ENCODE measurements around the gene ZNF296.

The ZNF296 gene

GRCh38 chr19:45086480-45086879, 10.2 kb upstream of the ZNF296 start:
- no peak for DNase-seq (ENCODE audit: low read depth)

GRCh38 chr19:45082170-45082569, 5.9 kb upstream of the ZNF296 start:
- no peak for DNase-seq (ENCODE audit: low read depth)

- DNase-seq (ENCODE audit: low read depth), result no peak
Measured at GRCh38 chr19:45079911-45080370, 3.7 kb upstream of the ZNF296 start.

GRCh38 chr19:45079063-45079910, 3.0 kb upstream of the ZNF296 start, which contains the start of gene GEMIN7:
Gene GEMIN7, plus strand, starts transcription at chr19:45079260. Its CDS starts 10,855 bp downstream, at chr19:45090115.
- peak; percentile 65 for DNase-seq (ENCODE audit: low read depth)

GRCh38 chr19:45078390-45079062, 2.2 kb upstream of the ZNF296 start:
- DNase-seq (ENCODE audit: low read depth), result no peak

- DNase-seq (ENCODE audit: low read depth), result no peak
Measured at GRCh38 chr19:45076851-45077730, 813 bp upstream of the ZNF296 start.

- DNase-seq (ENCODE audit: low read depth), result no peak
Measured at GRCh38 chr19:45075301-45076028, 813 bp downstream of the ZNF296 start.

- DNase-seq (ENCODE audit: low read depth), result no peak
Measured at GRCh38 chr19:45074744-45075300, 1.5 kb downstream of the ZNF296 start.

- no peak for DNase-seq (ENCODE audit: low read depth)
Measured at GRCh38 chr19:45071969-45072790, 4.1 kb downstream of the ZNF296 start.

- no peak for DNase-seq (ENCODE audit: low read depth)
Measured at GRCh38 chr19:45071545-45071938, 4.7 kb downstream of the ZNF296 start.

- no peak for DNase-seq (ENCODE audit: low read depth)
Measured at GRCh38 chr19:45070861-45071544, 5.3 kb downstream of the ZNF296 start.

GRCh38 chr19:45070214-45070613, 6.1 kb downstream of the ZNF296 start:
- no peak for DNase-seq (ENCODE audit: low read depth)

- no peak for DNase-seq (ENCODE audit: low read depth)
Measured at GRCh38 chr19:45069056-45069455, 7.2 kb downstream of the ZNF296 start.

- no peak for DNase-seq (ENCODE audit: low read depth)
Measured at GRCh38 chr19:45068041-45068440, 8.2 kb downstream of the ZNF296 start.

GRCh38 chr19:45066921-45067661, 9.2 kb downstream of the ZNF296 start:
- no peak for DNase-seq (ENCODE audit: low read depth)

- DNase-seq (ENCODE audit: low read depth), result no peak
Measured at GRCh38 chr19:45063851-45064801, 12.2 kb downstream of the ZNF296 start.

GRCh38 chr19:45061965-45062364, 14.3 kb downstream of the ZNF296 start:
- DNase-seq (ENCODE audit: low read depth), result no peak
